ENCODE results near the gene ZNF821. TPM values are rescaled to one million over a fixed set of nuclear protein-coding genes. Genes with fewer than 3 reads are reported as not detected.

The ZNF821 gene
- total RNA-seq, 2 donors from 2014 or later = 5.7 to 6.3 TPM

- peak overlapping the region in 1 of 2 donors; percentile 59 for H3K27ac ChIP-seq
- H3K36me3 ChIP-seq = peaks cover 32% of the 10 kb centered on the region
Measured at GRCh38 chr16:71859762-71860521, 24.0 kb downstream of the ZNF821 start.

GRCh38 chr16:71855937-71856662 is 27.9 kb downstream of the ZNF821 start:
- no peak for TF ChIP-seq CTCF (IDR thresholded peaks at IDR 0.05)
- no peaks in the 10 kb centered on the region for H3K27me3 ChIP-seq (replicated peaks; ENCODE audit: insufficient read depth)
- H3K36me3 ChIP-seq = peaks cover 11% of the 10 kb centered on the region
- ATAC-seq (ENCODE audit: insufficient number of reproducible peaks, low FRiP score, low read depth) (no peak), DNase-seq (ENCODE audit: low spot score) (no peak)
- no peak overlapping the region for H3K27ac ChIP-seq
- H3K9me3 ChIP-seq = no peaks in the 10 kb centered on the region
- H3K4me3 ChIP-seq = no peak overlapping the region
- peaks cover 4 to 11% of the 10 kb centered on the region in 2 donors for H3K4me1 ChIP-seq (ENCODE audit: control insufficient read depth in 1 of 2, low read depth in 2 of 2)

More at GRCh38 chr16:71859762-71860521, 24.0 kb downstream of the ZNF821 start:
- Histone ChIP-seq H3K4me1 (ENCODE audit: control insufficient read depth in 1 of 2, low read depth in 2 of 2) (peaks cover 4 to 11% of the 10 kb centered on the region in 2 donors), H3K4me3 (no peak overlapping the region), H3K27me3 (replicated peaks; ENCODE audit: insufficient read depth) (no peaks in the 10 kb centered on the region), H3K9me3 (no peaks in the 10 kb centered on the region)
- DNase-seq (ENCODE audit: low spot score) (no peak), ATAC-seq (ENCODE audit: insufficient number of reproducible peaks, low FRiP score, low read depth) (no peak)
- no peak for TF ChIP-seq CTCF (IDR thresholded peaks at IDR 0.05)

GRCh38 chr16:71854369-71854948 is 29.5 kb downstream of the ZNF821 start:
- peaks cover 4 to 11% of the 10 kb centered on the region in 2 donors for H3K4me1 ChIP-seq (ENCODE audit: control insufficient read depth in 1 of 2, low read depth in 2 of 2)
- peaks cover 22% of the 10 kb centered on the region for H3K36me3 ChIP-seq
- no peaks in the 10 kb centered on the region for H3K9me3 ChIP-seq
- no peak for ATAC-seq (ENCODE audit: insufficient number of reproducible peaks, low FRiP score, low read depth)
- no peak overlapping the region for H3K4me3 ChIP-seq
- TF ChIP-seq CTCF (IDR thresholded peaks at IDR 0.05) = no peak
- no peak for DNase-seq (ENCODE audit: low spot score)
- H3K27ac ChIP-seq = no peak overlapping the region
- H3K27me3 ChIP-seq (replicated peaks; ENCODE audit: insufficient read depth) = no peaks in the 10 kb centered on the region

- H3K27ac ChIP-seq = no peak overlapping the region
- no peaks in the 10 kb centered on the region for H3K27me3 ChIP-seq (replicated peaks; ENCODE audit: insufficient read depth)
- DNase-seq (ENCODE audit: low spot score) (no peak), ATAC-seq (ENCODE audit: insufficient number of reproducible peaks, low FRiP score, low read depth) (no peak)
- H3K9me3 ChIP-seq = no peaks in the 10 kb centered on the region
- no peak overlapping the region for H3K4me3 ChIP-seq
- peaks cover 0 to 5% of the 10 kb centered on the region in 2 donors for H3K4me1 ChIP-seq (ENCODE audit: control insufficient read depth in 1 of 2, low read depth in 2 of 2)
- H3K36me3 ChIP-seq = peaks cover 31% of the 10 kb centered on the region
- TF ChIP-seq CTCF (IDR thresholded peaks at IDR 0.05) = no peak
Measured at GRCh38 chr16:71853413-71853812, 30.6 kb downstream of the ZNF821 start.

- no peak for TF ChIP-seq CTCF (IDR thresholded peaks at IDR 0.05)
- Histone ChIP-seq H3K27me3 (replicated peaks; ENCODE audit: insufficient read depth) (no peaks in the 10 kb centered on the region), H3K36me3 (peaks cover 31% of the 10 kb centered on the region), H3K4me1 (ENCODE audit: control insufficient read depth in 1 of 2, low read depth in 2 of 2) (peaks cover 0 to 6% of the 10 kb centered on the region in 2 donors), H3K4me3 (no peak overlapping the region), H3K27ac (no peak overlapping the region), H3K9me3 (no peaks in the 10 kb centered on the region)
- ATAC-seq (ENCODE audit: insufficient number of reproducible peaks, low FRiP score, low read depth) = no peak
- no peak for DNase-seq (ENCODE audit: low spot score)
Measured at GRCh38 chr16:71852561-71852960, 31.4 kb downstream of the ZNF821 start.
